Measurements from ENCODE around the gene VAPB. TPM values are rescaled to one million over a fixed set of nuclear protein-coding genes. Genes with fewer than 3 reads are reported as not detected.

Gene VAPB
- total RNA-seq, 1 donor from 2014 or later = 21.6 TPM

DNA sequence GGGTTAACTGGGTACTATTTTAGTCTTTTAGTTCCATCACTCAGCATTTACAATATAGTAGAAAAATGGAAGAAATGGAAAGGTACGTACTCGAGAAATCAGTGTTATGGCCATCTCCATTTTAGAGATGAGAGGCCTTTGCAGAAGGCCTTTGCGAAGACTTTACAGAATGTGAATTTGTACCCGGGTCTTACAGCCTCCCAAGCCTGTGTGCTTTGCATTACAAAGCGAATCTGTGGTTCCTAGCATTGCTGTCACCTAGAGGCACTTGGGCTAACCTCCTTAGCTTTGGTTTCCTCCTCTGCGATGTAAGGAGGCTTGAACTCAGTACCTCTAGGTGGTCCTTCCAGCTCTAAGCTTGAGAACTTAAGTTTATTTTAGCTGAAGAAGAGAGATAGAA, 10.9 kb downstream of the VAPB start:
- no peak for DNase-seq (ENCODE audit: extremely low spot score in 2 of 2)
- no peaks in the 10 kb centered on the region for H3K36me3 ChIP-seq
- H3K27ac ChIP-seq = no peak overlapping the region
- TF ChIP-seq POLR2A (IDR thresholded peaks at IDR 0.05) (no peak), CTCF (IDR thresholded peaks at IDR 0.05) (no peak), POLR2AphosphoS5 (IDR thresholded peaks at IDR 0.05; ENCODE audit: insufficient read depth in 1 of 2, low read depth in 1 of 2) (no peak)
- peaks cover 46% of the 10 kb centered on the region for H3K4me1 ChIP-seq
- H3K27me3 ChIP-seq = no peaks in the 10 kb centered on the region
- H3K9me3 ChIP-seq = no peaks in the 10 kb centered on the region
- intact Hi-C loops (cut with DNase I) = no loop called here
- H3K4me3 ChIP-seq = no peak overlapping the region

GRCh38 chr20:58401162-58401561, 12.1 kb downstream of the VAPB start:
- no peaks in the 10 kb centered on the region for H3K9me3 ChIP-seq
- TF ChIP-seq POLR2AphosphoS5 (IDR thresholded peaks at IDR 0.05; ENCODE audit: insufficient read depth in 1 of 2, low read depth in 1 of 2) (no peak), POLR2A (IDR thresholded peaks at IDR 0.05) (no peak), CTCF (IDR thresholded peaks at IDR 0.05) (no peak)
- no peak overlapping the region for H3K4me3 ChIP-seq
- H3K4me1 ChIP-seq = peaks cover 49% of the 10 kb centered on the region
- no peaks in the 10 kb centered on the region for H3K27me3 ChIP-seq
- intact Hi-C loops (cut with DNase I) = no loop called here
- no peak for DNase-seq (ENCODE audit: extremely low spot score in 2 of 2)
- H3K36me3 ChIP-seq = no peaks in the 10 kb centered on the region
- H3K27ac ChIP-seq = no peak overlapping the region

DNA sequence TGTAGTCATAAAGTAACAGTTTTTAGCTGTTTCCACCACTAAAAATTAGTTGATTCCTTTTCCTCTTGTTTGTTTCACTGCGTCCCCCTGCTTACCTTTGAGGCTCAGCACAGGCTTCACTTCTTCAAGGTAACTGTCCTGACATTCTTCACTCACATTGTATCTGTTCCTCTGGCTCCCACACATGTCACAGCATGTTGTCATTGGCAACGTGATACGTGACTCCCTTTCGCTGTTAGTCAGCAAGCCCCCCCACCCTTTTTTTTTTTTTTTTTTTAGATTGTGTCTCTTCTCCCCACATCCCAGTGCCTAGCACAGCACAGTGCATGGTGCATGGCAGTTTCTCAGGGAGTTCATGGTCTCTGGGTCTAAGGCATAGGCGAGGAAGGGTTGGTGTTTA, 13.3 kb downstream of the VAPB start:
- TF ChIP-seq POLR2AphosphoS5 (IDR thresholded peaks at IDR 0.05; ENCODE audit: insufficient read depth in 1 of 2, low read depth in 1 of 2) (no peak), POLR2A (IDR thresholded peaks at IDR 0.05) (no peak), CTCF (IDR thresholded peaks at IDR 0.05) (no peak)
- Histone ChIP-seq H3K4me3 (no peak overlapping the region), H3K4me1 (peaks cover 58% of the 10 kb centered on the region), H3K9me3 (no peaks in the 10 kb centered on the region), H3K27ac (no peak overlapping the region), H3K27me3 (no peaks in the 10 kb centered on the region), H3K36me3 (no peaks in the 10 kb centered on the region)
- no peak for DNase-seq (ENCODE audit: extremely low spot score in 2 of 2)
- intact Hi-C loops (cut with DNase I) = no loop called here

- TF ChIP-seq POLR2A (IDR thresholded peaks at IDR 0.05) (no peak), CTCF (IDR thresholded peaks at IDR 0.05) (no peak), POLR2AphosphoS5 (IDR thresholded peaks at IDR 0.05; ENCODE audit: insufficient read depth in 1 of 2, low read depth in 1 of 2) (no peak)
- H3K4me1 ChIP-seq = peaks cover 63% of the 10 kb centered on the region
- no peaks in the 10 kb centered on the region for H3K27me3 ChIP-seq
- no peak overlapping the region for H3K27ac ChIP-seq
- no peaks in the 10 kb centered on the region for H3K9me3 ChIP-seq
- intact Hi-C loops (cut with DNase I) = no loop called here
- no peak overlapping the region for H3K4me3 ChIP-seq
- H3K36me3 ChIP-seq = no peaks in the 10 kb centered on the region
- DNase-seq (ENCODE audit: extremely low spot score in 2 of 2) = no peak
Measured at GRCh38 chr20:58402827-58403226, 13.8 kb downstream of the VAPB start.

- no peaks in the 10 kb centered on the region for H3K27me3 ChIP-seq
- intact Hi-C loops (cut with DNase I) = no loop called here
- no peaks in the 10 kb centered on the region for H3K36me3 ChIP-seq
- H3K4me3 ChIP-seq = no peak overlapping the region
- no peaks in the 10 kb centered on the region for H3K9me3 ChIP-seq
- no peak overlapping the region for H3K27ac ChIP-seq
- no peak for TF ChIP-seq CTCF (IDR thresholded peaks at IDR 0.05)
- no peak for TF ChIP-seq POLR2A (IDR thresholded peaks at IDR 0.05)
- TF ChIP-seq POLR2AphosphoS5 (IDR thresholded peaks at IDR 0.05; ENCODE audit: insufficient read depth in 1 of 2, low read depth in 1 of 2) = no peak
- DNase-seq (ENCODE audit: extremely low spot score in 2 of 2) = no peak
- peaks cover 63% of the 10 kb centered on the region for H3K4me1 ChIP-seq
Measured at GRCh38 chr20:58403272-58403671, 14.2 kb downstream of the VAPB start.

Data from vagina (tissue), 2 donors.